Coronary artery (tissue), 2 donors: Measurements from ENCODE around the gene TRAPPC2B.

ENCODE experiments used
- DNase-seq: peaks from one replicate; pipeline ENCODE4 v3.0.0-alpha.2; 2017; ENCODE audit warnings: low spot score
- H3K27ac ChIP-seq, 2 donors: fragments of 200-600 bp; sonication (generic); one replicate each; pipeline ENCODE4 v1.5.1; 2016 to 2019
- H3K4me3 ChIP-seq: fragments of 200-600 bp; sonication (generic); 2 replicates; pipeline ENCODE4 v1.5.1; 2016; ENCODE audit warnings: mild to moderate bottlenecking, moderate library complexity
- TF ChIP-seq, protein P1 (sequence below): fragments of 200-600 bp; sonication (generic); IDR thresholded peaks from one replicate; pipeline ENCODE4 v1.5.1; 2019; ENCODE audit warnings: antibody characterized with exemption

TRAPPC2B gene

DNA sequence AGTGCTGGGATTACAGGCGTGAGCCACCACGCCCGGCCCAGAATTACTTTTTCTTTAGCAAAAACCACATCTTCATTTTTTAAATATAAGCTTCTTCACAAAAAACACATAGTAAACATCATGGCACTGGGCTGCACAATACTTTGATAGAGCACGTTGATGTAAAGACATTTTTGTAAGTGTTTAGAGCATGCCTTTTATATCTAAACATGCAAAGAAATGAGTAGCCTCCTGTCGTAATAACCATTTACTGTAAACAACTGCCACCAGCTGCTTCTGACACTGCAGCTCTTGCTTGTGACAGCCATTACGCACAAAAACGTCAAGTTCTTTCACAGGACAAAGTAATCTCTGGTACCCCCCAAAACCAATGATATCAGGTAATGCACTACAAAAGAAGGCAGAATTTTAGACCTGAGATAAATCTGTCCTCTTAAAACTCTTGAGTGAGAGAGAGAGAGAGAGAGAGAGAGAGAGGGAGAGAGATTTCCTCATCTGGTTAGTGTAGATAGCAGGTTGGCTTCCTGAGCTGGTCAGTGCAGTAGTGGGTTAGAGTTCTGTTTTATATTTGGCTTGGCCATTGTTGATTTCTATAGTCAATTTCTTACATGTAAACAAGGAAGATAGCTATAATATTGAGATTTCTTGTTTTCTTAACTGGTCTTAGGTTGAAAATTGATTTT, 19.6 kb downstream of the TRAPPC2B start:
- no peak for DNase-seq
- TF ChIP-seq, protein P1, sequence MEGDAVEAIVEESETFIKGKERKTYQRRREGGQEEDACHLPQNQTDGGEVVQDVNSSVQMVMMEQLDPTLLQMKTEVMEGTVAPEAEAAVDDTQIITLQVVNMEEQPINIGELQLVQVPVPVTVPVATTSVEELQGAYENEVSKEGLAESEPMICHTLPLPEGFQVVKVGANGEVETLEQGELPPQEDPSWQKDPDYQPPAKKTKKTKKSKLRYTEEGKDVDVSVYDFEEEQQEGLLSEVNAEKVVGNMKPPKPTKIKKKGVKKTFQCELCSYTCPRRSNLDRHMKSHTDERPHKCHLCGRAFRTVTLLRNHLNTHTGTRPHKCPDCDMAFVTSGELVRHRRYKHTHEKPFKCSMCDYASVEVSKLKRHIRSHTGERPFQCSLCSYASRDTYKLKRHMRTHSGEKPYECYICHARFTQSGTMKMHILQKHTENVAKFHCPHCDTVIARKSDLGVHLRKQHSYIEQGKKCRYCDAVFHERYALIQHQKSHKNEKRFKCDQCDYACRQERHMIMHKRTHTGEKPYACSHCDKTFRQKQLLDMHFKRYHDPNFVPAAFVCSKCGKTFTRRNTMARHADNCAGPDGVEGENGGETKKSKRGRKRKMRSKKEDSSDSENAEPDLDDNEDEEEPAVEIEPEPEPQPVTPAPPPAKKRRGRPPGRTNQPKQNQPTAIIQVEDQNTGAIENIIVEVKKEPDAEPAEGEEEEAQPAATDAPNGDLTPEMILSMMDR = no peak
- Histone ChIP-seq H3K4me3 (no peak overlapping the region), H3K27ac (no peak overlapping the region)

DNA sequence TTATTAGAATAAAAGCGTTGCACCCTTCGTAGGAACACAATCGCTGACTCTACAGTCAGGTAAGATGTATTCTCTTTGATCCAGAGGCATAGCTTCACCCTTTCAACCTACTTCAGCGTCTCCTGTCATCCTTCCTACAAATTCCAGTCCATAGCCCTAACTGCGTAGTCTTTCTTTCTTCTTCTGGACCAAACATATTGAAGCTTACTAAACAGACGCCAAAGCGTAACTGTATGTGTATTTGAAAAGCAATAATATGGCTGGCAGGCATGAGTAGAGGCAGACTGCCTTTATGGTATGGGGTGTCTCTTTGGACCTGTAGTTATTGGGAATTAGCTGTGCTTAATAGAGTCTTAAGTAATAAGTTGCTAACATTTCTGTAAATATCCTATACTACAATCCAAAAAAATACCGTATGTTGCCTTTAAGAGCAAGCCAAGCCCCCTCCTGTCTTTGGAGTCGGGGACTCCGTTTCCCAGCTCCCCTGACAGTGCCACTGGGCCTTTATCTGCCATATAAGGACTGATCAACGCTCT, 25.9 kb downstream of the TRAPPC2B start:
- Histone ChIP-seq H3K4me3 (peak overlapping the region; percentile 89), H3K27ac (peak overlapping the region; percentile 94 to 95)
- TF ChIP-seq, protein P1 = no peak
- DNase-seq = no peak

DNA sequence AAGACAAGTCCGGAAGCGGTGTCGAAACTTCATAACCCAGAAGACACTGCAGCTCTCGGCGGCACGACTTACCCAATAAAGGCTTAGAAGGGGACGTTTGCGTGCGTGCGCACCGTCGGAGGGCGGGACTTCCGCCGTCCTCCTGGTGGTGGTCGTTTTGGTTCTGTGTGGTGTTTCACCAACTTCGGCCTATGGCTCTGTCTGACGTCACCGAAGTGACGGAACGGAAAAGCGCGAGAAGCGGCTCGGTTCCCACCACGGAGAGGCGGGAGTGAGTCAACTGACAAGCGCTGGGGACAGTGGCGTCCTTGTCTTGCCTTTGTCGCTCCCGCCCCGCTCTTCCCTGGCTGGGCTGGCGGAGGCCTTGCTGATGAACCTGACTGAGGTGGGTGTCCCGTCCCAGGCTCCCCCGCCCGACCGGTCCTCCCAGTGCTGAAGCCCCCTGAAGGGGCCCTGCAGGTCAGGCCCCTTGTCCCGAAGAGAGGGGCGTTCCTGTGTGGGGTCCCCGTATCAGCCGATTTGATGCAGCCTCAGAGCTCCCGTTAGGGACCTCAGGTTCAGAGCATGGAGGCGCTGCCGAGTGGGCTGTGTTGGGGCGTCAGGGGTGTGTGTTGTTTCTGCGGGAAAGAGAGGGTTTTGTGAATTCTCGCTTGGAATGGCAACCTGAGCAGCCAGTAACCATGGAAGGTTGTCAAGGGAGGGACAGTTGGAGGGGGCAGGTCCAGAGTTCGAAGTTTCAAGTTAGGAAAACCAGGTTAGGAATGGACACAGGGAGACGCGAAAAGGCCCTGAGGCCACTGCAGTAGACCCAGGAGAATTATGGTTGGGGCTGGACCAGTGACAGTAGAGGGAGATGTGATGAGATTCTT, 26.6 kb downstream of the TRAPPC2B start, which contains the start of gene ZNF548:
ZNF548 (plus strand) TSS at position 125 of the 869 bp plus-strand sequence; CDS start at position 371, 246 bp downstream.
- peak within 1 kb of the TSS; percentile 89 for H3K4me3 ChIP-seq
- DNase-seq = peak; percentile 100
- TF ChIP-seq, protein P1 = no peak
- peak within 1 kb of the TSS; percentile 94 to 95 for H3K27ac ChIP-seq

DNA sequence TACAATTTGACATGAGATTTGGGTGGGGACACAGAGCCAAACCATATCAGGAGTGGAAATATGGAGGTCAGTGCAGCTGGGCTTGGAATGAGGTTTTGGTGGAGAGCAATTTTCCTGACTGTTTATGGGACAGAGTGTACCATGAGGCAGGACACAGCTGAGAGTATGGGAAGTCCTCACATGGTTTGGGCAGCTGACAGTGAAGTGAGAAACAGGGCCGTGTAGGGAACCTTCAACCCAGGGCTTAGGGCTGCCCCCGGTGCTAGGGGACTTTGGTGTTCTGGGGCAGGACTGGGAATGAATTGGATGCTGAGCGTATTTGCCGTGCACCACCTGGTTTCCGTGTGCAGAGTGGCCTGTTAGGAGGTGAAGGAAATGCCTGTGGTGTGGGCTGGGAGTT, 32.4 kb downstream of the TRAPPC2B start:
- no peak for DNase-seq
- Histone ChIP-seq H3K4me3 (no peak overlapping the region), H3K27ac (no peak overlapping the region)
- TF ChIP-seq, protein P1 = no peak

DNA sequence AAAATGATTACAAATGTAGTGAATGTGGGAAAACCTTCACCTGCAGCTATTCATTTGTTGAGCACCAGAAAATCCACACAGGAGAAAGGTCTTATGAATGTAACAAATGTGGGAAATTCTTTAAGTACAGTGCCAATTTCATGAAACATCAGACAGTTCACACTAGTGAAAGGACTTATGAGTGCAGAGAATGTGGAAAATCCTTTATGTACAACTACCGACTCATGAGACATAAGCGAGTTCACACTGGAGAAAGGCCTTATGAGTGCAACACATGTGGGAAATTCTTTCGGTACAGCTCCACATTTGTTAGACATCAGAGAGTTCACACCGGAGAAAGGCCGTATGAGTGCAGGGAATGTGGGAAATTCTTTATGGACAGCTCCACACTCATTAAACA, 35.5 kb downstream of the TRAPPC2B start:
- no peak overlapping the region for H3K27ac ChIP-seq
- TF ChIP-seq, protein P1 = no peak
- no peak for DNase-seq

DNA sequence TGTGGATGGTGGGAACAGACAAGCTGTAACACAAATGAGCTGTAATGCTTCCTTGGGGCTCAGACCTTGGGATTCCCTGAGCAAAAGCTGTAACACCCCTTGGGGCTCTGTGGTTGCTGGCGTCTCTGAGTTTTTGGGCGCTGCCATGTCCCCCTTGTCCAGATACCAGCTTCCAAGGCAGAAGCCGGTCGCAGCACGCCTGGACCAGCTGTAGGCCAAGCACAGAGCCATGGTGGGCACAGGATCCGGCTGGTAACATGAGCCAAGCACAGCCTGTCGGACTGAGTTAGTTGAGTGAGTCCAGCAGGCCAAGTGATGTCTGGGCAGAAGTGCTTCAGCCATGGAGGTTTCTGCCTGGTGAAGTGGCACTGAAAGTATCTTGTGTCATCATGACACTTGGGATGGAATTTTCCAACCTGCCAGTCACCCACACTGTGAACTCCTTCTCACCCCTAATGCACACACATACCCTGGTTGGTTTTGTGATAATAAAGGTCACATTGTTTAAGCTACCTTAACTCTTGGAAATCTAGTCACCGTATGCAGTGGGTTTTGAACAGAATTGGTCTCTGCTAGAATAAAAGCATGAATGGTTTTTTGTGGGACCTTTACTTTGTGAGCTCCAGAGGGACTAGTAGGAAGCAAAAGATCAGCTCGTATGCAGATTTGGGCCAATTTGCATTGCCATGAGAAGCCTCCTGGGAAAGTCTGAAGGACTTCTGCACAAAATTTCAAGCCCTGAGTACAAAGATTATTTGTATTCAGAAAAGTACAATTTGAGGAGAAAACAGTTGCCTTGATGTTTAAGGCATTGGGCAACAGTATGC, 40.6 kb downstream of the TRAPPC2B start:
- TF ChIP-seq, protein P1 = no peak
- Histone ChIP-seq H3K27ac (no peak overlapping the region), H3K4me3 (no peak overlapping the region)
- DNase-seq = no peak

More for the DNA sequence above, 35.5 kb downstream of the TRAPPC2B start:
- H3K4me3 ChIP-seq = peak overlapping the region; percentile 14
